ENCODE measurements around the gene NBPF26. TPM values are rescaled to one million over a fixed set of nuclear protein-coding genes. Genes with fewer than 3 reads are reported as not detected.
"Not testable (repeated sequence)": the region's sequence is repeated elsewhere in the genome, so short reads cannot be mapped to it uniquely, and the experiment has no call there.

Gene NBPF26
- total and polyA plus RNA-seq, 2 of the 8 experiments (the other 6 are each of a cell fraction or from before 2014, with no cell fraction given): 3.4 to 4.7 TPM

DNA sequence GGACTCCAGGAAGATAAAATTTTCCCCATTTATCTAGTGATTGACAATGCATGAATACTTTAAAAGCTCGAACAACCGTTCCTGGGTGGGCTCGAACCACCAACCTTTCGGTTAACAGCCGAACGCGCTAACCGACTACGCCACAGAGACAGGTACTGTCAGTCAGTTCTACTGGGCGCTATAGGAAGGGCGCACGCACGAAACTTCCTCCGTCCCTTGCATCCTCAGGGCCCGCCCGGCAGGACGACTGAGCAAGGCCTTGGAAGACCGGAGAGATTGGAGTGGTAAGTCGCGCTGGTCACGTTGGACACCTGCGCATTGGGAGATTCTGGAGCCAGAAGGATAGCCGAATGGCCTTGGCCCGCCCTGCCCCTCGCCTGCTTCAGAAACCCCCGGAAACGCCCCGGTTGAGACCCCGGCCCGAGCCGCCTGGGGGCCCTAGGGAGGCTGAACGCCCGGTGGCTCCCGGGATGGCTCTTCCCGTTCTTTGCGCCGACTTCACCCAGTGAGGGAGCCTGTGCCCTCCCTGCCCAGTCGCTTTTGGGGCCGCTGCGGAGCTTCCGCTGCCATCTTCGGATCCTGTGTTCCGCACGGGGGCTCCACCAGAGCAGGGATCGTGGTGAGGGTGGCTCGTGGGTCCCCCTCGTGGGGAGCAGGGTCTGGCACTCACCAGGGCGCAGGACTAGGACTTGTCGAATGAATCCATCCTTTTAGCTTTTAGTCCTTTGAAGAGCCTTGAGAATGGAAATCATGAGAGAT, 120.6 kb downstream of the NBPF26 start:
- H3K56ac ChIP-seq (replicated peaks; ENCODE audit: insufficient read length, low read depth, low read length); H3K9me3 ChIP-seq (ENCODE audit: insufficient read depth in 2 of 2, low read depth in 1 of 2, low read length in 1 of 2); H3K79me2 ChIP-seq (ENCODE audit: control insufficient read depth in 1 of 2, insufficient read depth in 2 of 2, low read length in 2 of 2); H3K4me1 ChIP-seq (replicated peaks in 1 of 4; ENCODE audit: control insufficient read depth in 3 of 4, insufficient read depth in 4 of 4, low read length in 3 of 4); H3K14ac ChIP-seq (ENCODE audit: insufficient read length); H3K23me2 ChIP-seq (ENCODE audit: low read depth, low read length); H4K20me1 ChIP-seq (replicated peaks in 1 of 2; ENCODE audit: control insufficient read depth in 1 of 2, insufficient read depth in 2 of 2, low read length in 2 of 2); H4K91ac ChIP-seq (replicated peaks; ENCODE audit: insufficient read length, low read length); POLR2A ChIA-PET (ENCODE audit: partially characterized antibody); FAIRE-seq; H3K27ac ChIP-seq (ENCODE audit: low read depth, low read length); H3K23ac ChIP-seq (ENCODE audit: insufficient read length); CTCF ChIA-PET (ENCODE audit: partially characterized antibody); H2BK5ac ChIP-seq (ENCODE audit: low read depth, low read length); H2BK12ac ChIP-seq (ENCODE audit: low read depth, low read length); H2BK20ac ChIP-seq (ENCODE audit: low read length); H3K27me3 ChIP-seq (replicated peaks in 1 of 4; ENCODE audit: control insufficient read depth in 3 of 4, extremely low read depth in 1 of 4, insufficient read depth in 3 of 4, low read length in 3 of 4); H2BK15ac ChIP-seq (ENCODE audit: low read length); H3K9ac ChIP-seq (replicated peaks in 1 of 4; ENCODE audit: extremely low read depth in 1 of 4, low read depth in 3 of 4, low read length in 3 of 4); H3K79me1 ChIP-seq (ENCODE audit: low read depth, low read length); H2BK120ac ChIP-seq (replicated peaks; ENCODE audit: low read depth, low read length); H3K18ac ChIP-seq (ENCODE audit: extremely low read depth, low read length); H2AFZ ChIP-seq (ENCODE audit: low read length); H4K5ac ChIP-seq (ENCODE audit: insufficient read length, low read depth, low read length); H2AK5ac ChIP-seq (ENCODE audit: low read depth, low read length); H3K36me3 ChIP-seq (ENCODE audit: control insufficient read depth in 2 of 4, insufficient read depth in 4 of 4, low read length in 3 of 4); H3K4ac ChIP-seq (replicated peaks; ENCODE audit: insufficient read length, low read depth, low read length); H4K8ac ChIP-seq (ENCODE audit: extremely low read depth, insufficient read depth, low read length): not testable (repeated sequence)
- WGBS, 2 experiments (ENCODE audit: extremely low coverage in 1 of 2, insufficient coverage in 1 of 2, insufficient read length in 1 of 2, insufficient replicate concordance in 2 of 2, low coverage in 1 of 2, low lambda C conversion rate in 2 of 2, missing lambda C conversion rate in 1 of 2): 9% methylated on average over 15 of the region's 49 CpGs; no CpG with 5 or more reads in 1 of the 2 experiments
- Histone ChIP-seq H3K4me2 (ENCODE audit: insufficient read depth in 1 of 2, low read depth in 2 of 2, low read length in 2 of 2) (peak overlapping the region; percentile 28 to 49; a peak in 3 of 4 replicates), H3K4me3 (ENCODE audit: extremely low read depth in 1 of 4, insufficient read depth in 2 of 4, low read depth in 3 of 4, low read length in 4 of 4) (peak overlapping the region in 3 of 4 experiments; percentile 3 to 52 (median 27); a peak in 5 of 8 replicates)
- TF ChIP-seq CTCF (IDR thresholded peaks at IDR 0.05; ENCODE audit: control extremely low read depth in 1 of 3, insufficient read depth in 1 of 3, low read depth in 1 of 3, low read length in 3 of 3) (peak in 1 of 3 experiments; percentile 41; a peak in 2 of 4 replicates), TBP (IDR thresholded peaks at IDR 0.05; ENCODE audit: low read depth, low read length) (peak; percentile 89), RAD21 (IDR thresholded peaks at IDR 0.05 in 1 of 2, conservative IDR thresholded peaks at IDR 0.05 in 1 of 2; ENCODE audit: low read depth in 2 of 2, low read length in 2 of 2) (peak in 1 of 2 experiments; percentile 15; a peak in 1 of 4 replicates)
- peak in 1 of 2 experiments; percentile 48 for DNase-seq (ENCODE audit: low read depth in 1 of 2, low spot score in 2 of 2)
